BJ (cell line): Measurements from ENCODE around the gene LNPK. TPM values are rescaled to one million over a fixed set of nuclear protein-coding genes. Genes with fewer than 3 reads are reported as not detected.

Experiments
- CTCF ChIA-PET: fragments of 350-600 bp; formaldehyde crosslinking; extraction: SDS; loops from one replicate; lab custom pipeline; 2021; ENCODE audit warnings: antibody characterized with exemption, inconsistent platforms; lab: Yijun Ruan, JAX
- POLR2A ChIA-PET: fragments of 300-600 bp; sonication (Branson Sonifier 250); formaldehyde crosslinking; extraction: SDS; loops from one replicate; lab custom pipeline; 2021; ENCODE audit warnings: antibody characterized with exemption; lab: Charles Lee
- DNase-seq: peaks from one replicate; pipeline ENCODE4 v3.0.0-alpha.2; 2011; ENCODE audit warnings: low read depth
- H3K27me3 ChIP-seq: 2 replicates; pipeline ENCODE4 v1.6.0; 2011; ENCODE audit warnings: low read length; ENCODE audit not compliant: control insufficient read depth, insufficient read depth
- H3K36me3 ChIP-seq: 2 replicates; pipeline ENCODE4 v1.5.1; 2011; ENCODE audit warnings: low read length; ENCODE audit not compliant: control insufficient read depth, insufficient read depth
- H3K4me3 ChIP-seq: 2 replicates; pipeline ENCODE4 v1.5.1; 2011; ENCODE audit warnings: low read depth, mild to moderate bottlenecking, control low read depth, low read length
- CTCF ChIP-seq: IDR thresholded peaks from 2 replicates; pipeline ENCODE4 v1.5.1; 2011; ENCODE audit warnings: low read depth, mild to moderate bottlenecking, control low read depth, inconsistent platforms, low read length, moderate library complexity; ENCODE audit not compliant: insufficient read depth
- polyA plus RNA-seq: library from polyadenylated mRNA; depleted of rRNA; stranded (reverse); fragments of >200 nt; gene quantifications from 2 replicates; pipeline ENCODE4 v1.2.3, GENCODE V29; 2011

LNPK gene
- polyA plus RNA-seq, 1 experiment = 19.6 TPM

DNA sequence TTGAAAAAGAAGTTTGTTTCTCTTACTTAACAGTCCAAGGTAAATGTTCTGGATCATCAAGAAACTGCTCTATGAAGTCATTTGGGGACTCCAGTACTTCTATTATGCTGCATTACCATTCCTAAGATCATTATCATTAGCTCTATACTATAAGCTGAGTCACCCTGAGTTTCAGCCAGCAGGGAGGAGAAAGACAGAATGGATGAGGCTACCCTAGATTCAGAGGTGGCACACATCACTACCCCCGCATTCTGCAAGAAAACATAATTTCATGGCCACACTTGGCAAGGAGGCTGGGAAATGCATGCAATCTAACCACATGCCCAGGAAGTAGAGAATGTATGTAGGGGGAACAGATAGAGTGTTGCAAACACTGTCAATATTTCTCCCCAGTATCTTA, 16.6 kb upstream of the LNPK start:
- Histone ChIP-seq H3K4me3 (no peak overlapping the region), H3K36me3 (no peaks in the 10 kb centered on the region), H3K27me3 (no peaks in the 10 kb centered on the region)
- ChIA-PET POLR2A (no interaction called here), CTCF (interaction anchor here (0.8 kb wide), 1 partner anchor 47 kb away, joined by 3 read pairs; no protein-coding TSS in a partner anchor)
- DNase-seq = no peak
- no peak for TF ChIP-seq CTCF

DNA sequence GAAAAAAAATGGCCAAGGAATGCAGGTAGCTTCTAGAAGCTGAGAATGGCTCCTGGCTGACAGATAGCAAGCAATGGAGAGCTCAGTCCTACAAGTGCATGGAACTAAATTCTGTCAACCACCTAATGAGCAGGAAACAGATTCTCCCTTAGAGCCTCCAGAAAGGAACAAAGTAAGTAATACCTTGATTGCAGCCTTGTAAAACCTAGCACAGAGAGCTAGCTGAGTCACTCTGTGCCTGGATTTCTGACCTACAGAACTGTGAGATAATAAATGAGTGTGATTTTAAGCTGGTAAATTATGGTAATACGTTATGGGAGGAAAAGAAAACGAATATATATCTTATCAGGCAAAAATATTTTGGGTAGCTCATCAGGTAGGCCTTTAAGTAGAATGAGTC, 7.4 kb upstream of the LNPK start:
- DNase-seq = no peak
- Histone ChIP-seq H3K27me3 (no peaks in the 10 kb centered on the region), H3K36me3 (no peaks in the 10 kb centered on the region), H3K4me3 (no peak overlapping the region)
- no peak for TF ChIP-seq CTCF
- CTCF ChIA-PET = no interaction called here
- POLR2A ChIA-PET = no interaction called here

GRCh38 chr2:176004934-176005333, 2.9 kb upstream of the LNPK start:
- TF ChIP-seq CTCF = no peak
- H3K36me3 ChIP-seq = no peaks in the 10 kb centered on the region
- CTCF ChIA-PET = no interaction called here
- H3K27me3 ChIP-seq = no peaks in the 10 kb centered on the region
- POLR2A ChIA-PET = no interaction called here
- no peak overlapping the region for H3K4me3 ChIP-seq
- no peak for DNase-seq

DNA sequence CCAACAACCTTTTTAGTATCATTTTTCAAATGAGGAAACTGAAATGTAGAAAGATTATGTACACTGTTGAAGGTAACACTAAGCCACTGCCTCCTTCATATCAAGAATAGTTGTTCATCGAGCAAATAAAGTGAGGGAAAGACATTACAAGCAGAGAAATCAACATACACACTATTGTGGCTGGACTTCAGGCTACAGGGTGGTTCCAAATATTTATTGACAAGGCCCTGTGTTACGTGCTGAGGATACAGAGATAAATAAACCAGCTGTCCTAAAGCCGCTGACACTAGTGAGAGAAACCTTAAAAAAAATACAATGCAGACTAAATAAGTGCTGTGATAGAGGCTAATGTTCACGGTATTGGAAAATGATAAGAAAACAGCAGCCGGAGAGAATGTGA, 1.9 kb upstream of the LNPK start:
- CTCF ChIA-PET = no interaction called here
- no peaks in the 10 kb centered on the region for H3K27me3 ChIP-seq
- POLR2A ChIA-PET = no interaction called here
- TF ChIP-seq CTCF = no peak
- no peak for DNase-seq
- H3K36me3 ChIP-seq = no peaks in the 10 kb centered on the region
- H3K4me3 ChIP-seq = no peak overlapping the region

GRCh38 chr2:176002688-176003210, 682 bp upstream of the LNPK start:
- DNase-seq = no peak
- POLR2A ChIA-PET = no interaction called here

More at GRCh38 chr2:176002688-176003210, 682 bp upstream of the LNPK start:
- Histone ChIP-seq H3K4me3 (peak overlapping the region; percentile 49), H3K27me3 (no peaks in the 10 kb centered on the region), H3K36me3 (no peaks in the 10 kb centered on the region)
- CTCF ChIA-PET = interaction anchor here (1.3 to 1.9 kb wide), 3 partner anchors 78 to 86 kb away, joined by 3 to 7 read pairs (median 4); no protein-coding TSS in a partner anchor
- no peak for TF ChIP-seq CTCF
